T-helper 1 cell treated with Interleukin-12 subunit alpha and Interleukin-12 subunit beta and Interleukin-4 antibody, amounts not matched to agents 30 μg/mL and 1 μg/mL, for 36 hours (primary cell): ENCODE data around the gene STK32C.

ENCODE experiments used
- H3K27ac Mint-ChIP-seq: one replicate; pipeline ENCODE4 v1.8.0; 2021; ENCODE audit warnings: mild to moderate bottlenecking, mixed read lengths
- H3K27me3 Mint-ChIP-seq: one replicate; pipeline ENCODE4 v1.8.0; 2021; ENCODE audit warnings: low read depth, mixed read lengths
- H3K36me3 Mint-ChIP-seq: one replicate; pipeline ENCODE4 v1.8.0; 2021; ENCODE audit warnings: low read depth, mixed read lengths
- H3K4me1 Mint-ChIP-seq: one replicate; pipeline ENCODE4 v1.8.0; 2021; ENCODE audit warnings: low read depth, mixed read lengths
- H3K4me3 Mint-ChIP-seq: one replicate; pipeline ENCODE4 v1.8.0; 2021; ENCODE audit warnings: mild to moderate bottlenecking, moderate library complexity, mixed read lengths
- H3K9me3 Mint-ChIP-seq: one replicate; pipeline ENCODE4 v1.8.0; 2021; ENCODE audit warnings: mixed read lengths

The STK32C gene

GRCh38 chr10:132266594-132267161 is 41.1 kb downstream of the STK32C start:
- Mint-ChIP-seq H3K27ac (no peak overlapping the region), H3K9me3 (peaks cover 16% of the 10 kb centered on the region), H3K27me3 (no peaks in the 10 kb centered on the region), H3K4me1 (peaks cover 3% of the 10 kb centered on the region), H3K36me3 (no peaks in the 10 kb centered on the region), H3K4me3 (no peak overlapping the region)

- Mint-ChIP-seq H3K9me3 (peaks cover 16% of the 10 kb centered on the region), H3K4me3 (no peak overlapping the region), H3K27ac (no peak overlapping the region), H3K27me3 (no peaks in the 10 kb centered on the region), H3K4me1 (peaks cover 3% of the 10 kb centered on the region), H3K36me3 (no peaks in the 10 kb centered on the region)
Observed at GRCh38 chr10:132265890-132266496, 41.8 kb downstream of the STK32C start.

GRCh38 chr10:132264966-132265889 is 42.5 kb downstream of the STK32C start:
- Mint-ChIP-seq H3K27me3 (no peaks in the 10 kb centered on the region), H3K36me3 (no peaks in the 10 kb centered on the region), H3K9me3 (peaks cover 16% of the 10 kb centered on the region), H3K4me1 (peaks cover 3% of the 10 kb centered on the region), H3K4me3 (no peak overlapping the region), H3K27ac (no peak overlapping the region)

- Mint-ChIP-seq H3K27me3 (no peaks in the 10 kb centered on the region), H3K9me3 (peaks cover 16% of the 10 kb centered on the region), H3K4me3 (no peak overlapping the region), H3K36me3 (no peaks in the 10 kb centered on the region), H3K27ac (no peak overlapping the region), H3K4me1 (peaks cover 3% of the 10 kb centered on the region)
Observed at GRCh38 chr10:132264306-132264950, 43.3 kb downstream of the STK32C start.

GRCh38 chr10:132263866-132264265 is 43.9 kb downstream of the STK32C start:
- no peak overlapping the region for H3K4me3 Mint-ChIP-seq
- no peaks in the 10 kb centered on the region for H3K36me3 Mint-ChIP-seq
- peaks cover 3% of the 10 kb centered on the region for H3K4me1 Mint-ChIP-seq
- peaks cover 15% of the 10 kb centered on the region for H3K9me3 Mint-ChIP-seq
- H3K27ac Mint-ChIP-seq: no peak overlapping the region
- H3K27me3 Mint-ChIP-seq: no peaks in the 10 kb centered on the region

- Mint-ChIP-seq H3K27me3 (no peaks in the 10 kb centered on the region), H3K36me3 (no peaks in the 10 kb centered on the region), H3K9me3 (no peaks in the 10 kb centered on the region), H3K4me1 (no peaks in the 10 kb centered on the region), H3K27ac (no peak overlapping the region), H3K4me3 (no peak overlapping the region)
Observed at GRCh38 chr10:132259702-132260482, 47.9 kb downstream of the STK32C start.

GRCh38 chr10:132258423-132258822 is 49.3 kb downstream of the STK32C start:
- Mint-ChIP-seq H3K4me1 (no peaks in the 10 kb centered on the region), H3K4me3 (no peak overlapping the region), H3K36me3 (no peaks in the 10 kb centered on the region), H3K9me3 (no peaks in the 10 kb centered on the region), H3K27me3 (no peaks in the 10 kb centered on the region), H3K27ac (no peak overlapping the region)

- no peak overlapping the region for H3K4me3 Mint-ChIP-seq
- H3K9me3 Mint-ChIP-seq: no peaks in the 10 kb centered on the region
- no peak overlapping the region for H3K27ac Mint-ChIP-seq
- H3K36me3 Mint-ChIP-seq: no peaks in the 10 kb centered on the region
- no peaks in the 10 kb centered on the region for H3K27me3 Mint-ChIP-seq
- no peaks in the 10 kb centered on the region for H3K4me1 Mint-ChIP-seq
Observed at GRCh38 chr10:132257907-132258306, 49.8 kb downstream of the STK32C start.

GRCh38 chr10:132257271-132257670 is 50.5 kb downstream of the STK32C start:
- no peaks in the 10 kb centered on the region for H3K27me3 Mint-ChIP-seq
- no peaks in the 10 kb centered on the region for H3K9me3 Mint-ChIP-seq
- H3K36me3 Mint-ChIP-seq: no peaks in the 10 kb centered on the region
- no peak overlapping the region for H3K4me3 Mint-ChIP-seq
- H3K27ac Mint-ChIP-seq: no peak overlapping the region
- no peaks in the 10 kb centered on the region for H3K4me1 Mint-ChIP-seq

GRCh38 chr10:132256866-132257265 is 50.9 kb downstream of the STK32C start:
- H3K27ac Mint-ChIP-seq: no peak overlapping the region
- H3K9me3 Mint-ChIP-seq: no peaks in the 10 kb centered on the region
- H3K4me3 Mint-ChIP-seq: no peak overlapping the region
- H3K36me3 Mint-ChIP-seq: no peaks in the 10 kb centered on the region
- no peaks in the 10 kb centered on the region for H3K4me1 Mint-ChIP-seq
- no peaks in the 10 kb centered on the region for H3K27me3 Mint-ChIP-seq

- Mint-ChIP-seq H3K9me3 (no peaks in the 10 kb centered on the region), H3K36me3 (no peaks in the 10 kb centered on the region), H3K27me3 (no peaks in the 10 kb centered on the region), H3K4me3 (no peak overlapping the region), H3K27ac (no peak overlapping the region), H3K4me1 (no peaks in the 10 kb centered on the region)
Observed at GRCh38 chr10:132255489-132256344, 52.0 kb downstream of the STK32C start.

GRCh38 chr10:132254841-132255240 is 52.9 kb downstream of the STK32C start:
- H3K27ac Mint-ChIP-seq: no peak overlapping the region
- no peaks in the 10 kb centered on the region for H3K4me1 Mint-ChIP-seq
- no peaks in the 10 kb centered on the region for H3K27me3 Mint-ChIP-seq
- H3K4me3 Mint-ChIP-seq: no peak overlapping the region
- no peaks in the 10 kb centered on the region for H3K9me3 Mint-ChIP-seq
- H3K36me3 Mint-ChIP-seq: no peaks in the 10 kb centered on the region

- Mint-ChIP-seq H3K4me1 (no peaks in the 10 kb centered on the region), H3K4me3 (no peak overlapping the region), H3K27me3 (no peaks in the 10 kb centered on the region), H3K9me3 (no peaks in the 10 kb centered on the region), H3K27ac (no peak overlapping the region), H3K36me3 (no peaks in the 10 kb centered on the region)
Observed at GRCh38 chr10:132253092-132253687, 54.6 kb downstream of the STK32C start.
